Effector memory CD8-positive, alpha-beta T cell (primary cell): ENCODE data around the gene EGFLAM.

Experiments used
- ATAC-seq: fragments of 150-1000 bp; cut with Tn5 transposase; replicated peaks from 2 replicates; pipeline ENCODE4 v1.10.0; 2021; ENCODE audit warnings: mild to moderate bottlenecking, moderate library complexity
- DNase-seq, 3 experiments: peaks; one replicate each; pipeline ENCODE4 v3.0.0; 2021
- H3K27ac Mint-ChIP-seq, 2 donors: one replicate each; pipeline ENCODE4 v1.8.0; 2022; ENCODE audit warnings: mild to moderate bottlenecking in 2 of 2, mixed read lengths in 2 of 2, moderate library complexity in 2 of 2
- H3K27me3 Mint-ChIP-seq, 2 donors: one replicate each; pipeline ENCODE4 v1.8.0; 2022; ENCODE audit warnings: mixed read lengths in 2 of 2
- H3K36me3 Mint-ChIP-seq: one replicate; pipeline ENCODE4 v1.8.0; 2022; ENCODE audit warnings: mild to moderate bottlenecking, moderate library complexity, mixed read lengths; ENCODE audit not compliant: insufficient read depth
- H3K4me1 Mint-ChIP-seq, 2 donors: one replicate each; pipeline ENCODE4 v1.8.0; 2022; ENCODE audit warnings: low read depth in 2 of 2, mixed read lengths in 2 of 2
- H3K4me3 Mint-ChIP-seq, 2 donors: one replicate each; pipeline ENCODE4 v1.8.0; 2022; ENCODE audit warnings: mild to moderate bottlenecking in 2 of 2, mixed read lengths in 2 of 2, moderate library complexity in 2 of 2
- H3K9me3 Mint-ChIP-seq, 2 donors: one replicate each; pipeline ENCODE4 v1.8.0; 2022; ENCODE audit warnings: mixed read lengths in 2 of 2

EGFLAM gene

DNA sequence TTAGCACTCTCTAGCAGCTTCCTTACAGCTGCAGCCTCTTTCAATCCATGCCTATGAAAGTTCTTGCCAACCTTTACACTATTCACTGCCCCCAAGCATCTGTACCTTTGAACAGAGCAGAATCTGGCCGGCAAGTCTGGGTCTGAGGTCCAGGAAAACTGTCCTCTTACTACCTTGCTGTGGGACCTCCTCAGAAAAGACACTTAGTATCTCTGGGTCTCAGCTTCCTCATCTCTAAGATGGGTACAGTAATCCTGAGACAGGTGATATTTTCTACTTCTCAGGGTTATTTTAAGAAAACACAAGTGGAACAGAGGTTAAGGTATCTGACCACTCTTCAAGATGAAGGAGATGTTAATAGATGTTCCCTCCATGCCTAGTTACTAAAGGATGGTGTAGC is 120.2 kb downstream of the EGFLAM start:
- Mint-ChIP-seq H3K36me3 (no peaks in the 10 kb centered on the region), H3K9me3 (no peaks in the 10 kb centered on the region), H3K4me1 (no peaks in the 10 kb centered on the region), H3K27me3 (peaks cover 66 to 82% of the 10 kb centered on the region in 2 donors), H3K27ac (no peak overlapping the region), H3K4me3 (no peak overlapping the region)
- ATAC-seq (no peak), DNase-seq (no peak)

DNA sequence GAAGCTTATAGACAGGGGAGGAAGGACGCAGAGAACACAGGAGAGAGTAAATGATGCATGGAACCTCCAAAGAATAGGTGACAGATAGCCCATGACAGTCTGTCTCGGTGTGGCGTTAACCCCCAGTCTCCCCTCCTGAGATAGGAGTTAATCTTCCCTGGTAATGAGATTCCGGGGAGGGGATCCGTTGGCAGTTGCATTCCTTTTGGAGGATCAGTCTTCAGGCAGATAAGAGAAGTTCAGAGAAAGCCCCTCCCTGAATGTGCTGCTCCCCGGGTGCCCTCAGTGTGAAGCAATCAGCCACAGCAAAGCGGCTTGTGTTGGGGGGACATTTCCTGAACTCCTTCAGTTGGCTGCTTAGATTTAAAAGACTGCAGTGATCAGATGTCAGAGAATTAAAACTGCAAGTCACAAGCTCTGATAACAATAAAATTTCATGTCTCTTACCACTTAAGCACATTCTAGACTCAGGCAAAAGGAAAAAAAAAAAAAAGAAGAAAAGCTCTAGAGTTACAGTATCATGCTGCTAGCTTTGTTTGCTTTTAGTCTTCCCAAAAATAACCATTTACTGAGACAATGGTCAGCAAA is 121.1 kb downstream of the EGFLAM start:
- peaks cover 58 to 74% of the 10 kb centered on the region in 2 donors for H3K27me3 Mint-ChIP-seq

DNA sequence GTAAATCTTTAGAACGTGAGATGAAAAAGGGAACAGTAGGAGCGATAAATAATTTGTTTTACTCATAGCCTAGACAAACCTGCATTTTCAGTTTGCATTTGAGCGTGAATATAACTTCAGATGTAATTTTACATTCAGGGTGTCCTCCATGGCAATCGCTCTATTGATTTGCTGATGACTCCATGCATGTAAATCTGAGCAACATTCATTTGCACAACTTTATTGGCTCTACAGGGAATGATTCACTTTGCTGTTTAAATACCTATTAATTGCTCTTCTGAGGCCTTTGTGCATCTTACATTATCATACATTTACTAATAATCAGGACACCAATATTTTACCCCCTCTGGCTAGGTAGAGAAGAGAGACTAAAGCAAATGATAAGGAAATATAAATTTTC is 122.2 kb downstream of the EGFLAM start:
- Mint-ChIP-seq H3K4me1 (no peaks in the 10 kb centered on the region), H3K9me3 (no peaks in the 10 kb centered on the region), H3K36me3 (no peaks in the 10 kb centered on the region), H3K27me3 (peaks cover 49 to 63% of the 10 kb centered on the region in 2 donors), H3K27ac (no peak overlapping the region), H3K4me3 (no peak overlapping the region)
- ATAC-seq (no peak), DNase-seq (no peak)

More for the DNA sequence above, 121.1 kb downstream of the EGFLAM start:
- DNase-seq (no peak), ATAC-seq (no peak)
- Mint-ChIP-seq H3K27ac (no peak overlapping the region), H3K4me1 (no peaks in the 10 kb centered on the region), H3K9me3 (no peaks in the 10 kb centered on the region), H3K4me3 (no peak overlapping the region), H3K36me3 (no peaks in the 10 kb centered on the region)

DNA sequence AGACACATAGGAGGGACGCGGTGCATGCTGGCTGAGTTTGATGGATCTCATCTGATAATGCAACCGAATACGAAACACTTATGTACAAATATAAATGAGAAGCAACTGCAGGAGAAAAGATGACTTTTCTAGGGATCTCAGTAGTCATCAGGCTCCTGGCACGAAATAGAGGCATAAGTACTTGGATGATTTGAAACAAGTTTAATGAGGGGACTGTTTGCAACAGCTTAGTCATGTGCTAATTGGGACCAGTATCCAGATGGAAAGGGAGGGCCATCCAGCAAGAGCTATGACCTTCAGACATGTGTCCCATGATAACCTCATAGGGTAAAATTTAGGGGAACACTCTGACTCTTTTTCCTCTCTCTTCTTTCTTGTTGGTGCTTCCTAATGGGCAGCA is 123.0 kb downstream of the EGFLAM start:
- Mint-ChIP-seq H3K27me3 (peaks cover 46 to 54% of the 10 kb centered on the region in 2 donors), H3K27ac (no peak overlapping the region), H3K4me3 (no peak overlapping the region), H3K4me1 (no peaks in the 10 kb centered on the region), H3K36me3 (no peaks in the 10 kb centered on the region), H3K9me3 (no peaks in the 10 kb centered on the region)
- DNase-seq (no peak), ATAC-seq (no peak)

DNA sequence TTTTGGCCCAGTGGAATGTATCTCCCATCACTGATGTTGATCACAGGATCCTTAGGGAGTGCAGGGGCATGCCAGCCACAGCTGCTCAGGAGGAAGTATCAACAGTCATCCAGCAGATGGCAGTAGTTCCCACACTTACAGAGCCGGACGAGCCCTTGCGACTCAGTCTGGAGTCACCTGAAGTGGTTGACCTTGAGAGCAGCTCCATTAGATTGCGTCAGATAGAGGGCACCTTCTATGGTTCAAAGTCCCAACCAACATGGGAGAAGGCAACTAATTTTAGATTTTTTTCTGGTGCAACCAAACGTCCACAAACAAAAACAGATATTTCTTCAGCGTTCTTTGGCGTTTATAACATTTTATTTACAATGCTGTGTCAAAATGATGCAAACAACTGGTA is 124.5 kb downstream of the EGFLAM start:
- H3K27me3 Mint-ChIP-seq = peaks cover 46 to 51% of the 10 kb centered on the region in 2 donors
- H3K27ac Mint-ChIP-seq = no peak overlapping the region
- no peak overlapping the region for H3K4me3 Mint-ChIP-seq
- ATAC-seq (peak; percentile 46), DNase-seq (peak; percentile 16 to 19 (median 17))
- H3K36me3 Mint-ChIP-seq = no peaks in the 10 kb centered on the region
- H3K4me1 Mint-ChIP-seq = no peaks in the 10 kb centered on the region
- no peaks in the 10 kb centered on the region for H3K9me3 Mint-ChIP-seq

DNA sequence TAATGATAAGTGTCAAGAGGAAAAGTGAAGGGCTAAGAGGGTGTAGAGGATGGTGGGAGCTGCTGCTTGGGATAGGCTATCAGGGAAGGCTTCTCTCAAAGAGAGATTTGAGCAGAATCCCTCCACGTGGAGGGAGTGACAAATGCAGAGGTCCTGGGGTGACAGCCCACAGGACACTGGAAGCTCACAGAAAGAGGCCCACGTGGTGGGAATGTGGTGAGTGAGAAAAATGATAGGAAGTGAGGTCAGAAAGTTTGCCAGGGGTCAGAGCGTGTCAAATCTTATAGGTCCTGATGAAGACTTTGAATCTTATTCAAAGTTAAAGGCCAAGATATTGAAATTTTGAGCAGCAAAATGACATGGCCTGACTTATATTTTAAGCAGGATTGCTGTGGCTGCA is 125.3 kb downstream of the EGFLAM start:
- Mint-ChIP-seq H3K4me3 (no peak overlapping the region), H3K4me1 (no peaks in the 10 kb centered on the region), H3K9me3 (no peaks in the 10 kb centered on the region), H3K27me3 (peaks cover 38 to 43% of the 10 kb centered on the region in 2 donors), H3K27ac (no peak overlapping the region), H3K36me3 (no peaks in the 10 kb centered on the region)
- DNase-seq = no peak
- ATAC-seq = no peak

DNA sequence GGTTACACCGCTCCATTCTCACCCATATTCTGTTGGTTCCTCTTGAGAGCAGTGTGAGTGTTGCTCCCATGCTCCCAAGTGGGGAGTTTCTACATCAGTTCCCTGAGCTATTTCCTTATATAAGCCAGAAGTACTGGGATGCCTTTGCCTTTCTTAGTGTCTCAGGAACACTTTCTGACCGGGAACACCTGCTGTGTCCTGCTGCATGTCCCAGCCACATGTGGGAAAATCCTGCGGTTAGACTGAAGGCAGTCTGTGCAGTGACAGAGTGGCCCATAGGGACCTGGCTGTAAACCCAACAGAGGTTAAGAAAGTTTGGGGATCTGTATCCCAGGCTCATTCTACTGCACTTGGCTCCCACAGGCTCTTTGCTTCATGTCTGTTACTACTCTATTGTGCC is 126.0 kb downstream of the EGFLAM start:
- ATAC-seq = no peak
- Mint-ChIP-seq H3K27me3 (peaks cover 31 to 36% of the 10 kb centered on the region in 2 donors), H3K9me3 (no peaks in the 10 kb centered on the region), H3K27ac (no peak overlapping the region), H3K4me3 (no peak overlapping the region), H3K36me3 (no peaks in the 10 kb centered on the region), H3K4me1 (no peaks in the 10 kb centered on the region)
- no peak for DNase-seq

DNA sequence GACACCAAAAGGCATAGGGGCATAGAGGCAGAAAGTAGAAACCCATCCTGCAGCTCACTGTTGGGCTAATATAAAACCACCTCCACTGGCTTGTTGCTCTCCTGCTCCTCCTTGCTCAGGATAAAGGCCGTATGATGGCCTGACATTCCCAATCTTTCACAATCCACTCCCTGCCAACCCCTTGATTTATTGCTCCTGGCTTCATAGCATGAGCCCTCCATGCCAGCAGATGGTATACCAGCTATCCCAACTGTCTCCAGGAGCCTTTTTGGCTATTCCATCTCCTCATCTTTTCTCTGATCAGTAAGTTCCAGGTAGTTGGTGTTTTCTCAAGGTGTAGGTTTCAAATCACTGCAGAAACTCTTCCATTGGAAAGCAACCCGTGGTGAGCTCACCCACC is 128.8 kb downstream of the EGFLAM start:
- Mint-ChIP-seq H3K36me3 (no peaks in the 10 kb centered on the region), H3K9me3 (no peaks in the 10 kb centered on the region), H3K27ac (no peak overlapping the region), H3K4me1 (no peaks in the 10 kb centered on the region), H3K4me3 (no peak overlapping the region), H3K27me3 (peaks cover 16 to 18% of the 10 kb centered on the region in 2 donors)
- no peak for ATAC-seq
- DNase-seq = no peak

DNA sequence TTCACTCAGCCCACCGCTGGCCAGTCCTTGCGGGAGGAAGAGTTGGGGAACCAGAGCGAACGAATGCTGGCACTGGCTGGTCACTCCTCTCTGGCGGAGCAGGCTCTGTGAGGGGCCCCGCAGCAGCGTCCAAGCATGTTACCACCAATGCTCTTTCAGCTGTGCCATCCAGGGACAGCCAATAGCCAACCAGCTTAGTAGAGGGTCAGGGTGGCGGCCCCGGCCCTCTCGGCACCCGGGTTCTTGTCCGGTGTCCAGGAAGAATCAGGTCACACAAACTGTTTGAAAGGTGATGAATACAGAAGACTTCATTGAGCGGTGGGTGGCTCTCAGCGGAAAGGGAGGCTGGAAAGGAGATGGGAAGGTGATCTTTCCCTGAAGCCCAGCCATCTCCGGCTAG is 135.3 kb downstream of the EGFLAM start:
- no peaks in the 10 kb centered on the region for H3K4me1 Mint-ChIP-seq
- ATAC-seq = no peak
- peaks cover 29 to 45% of the 10 kb centered on the region in 2 donors for H3K27me3 Mint-ChIP-seq
- no peaks in the 10 kb centered on the region for H3K36me3 Mint-ChIP-seq
- H3K9me3 Mint-ChIP-seq = no peaks in the 10 kb centered on the region
- no peak overlapping the region for H3K27ac Mint-ChIP-seq
- H3K4me3 Mint-ChIP-seq = no peak overlapping the region
- no peak for DNase-seq

DNA sequence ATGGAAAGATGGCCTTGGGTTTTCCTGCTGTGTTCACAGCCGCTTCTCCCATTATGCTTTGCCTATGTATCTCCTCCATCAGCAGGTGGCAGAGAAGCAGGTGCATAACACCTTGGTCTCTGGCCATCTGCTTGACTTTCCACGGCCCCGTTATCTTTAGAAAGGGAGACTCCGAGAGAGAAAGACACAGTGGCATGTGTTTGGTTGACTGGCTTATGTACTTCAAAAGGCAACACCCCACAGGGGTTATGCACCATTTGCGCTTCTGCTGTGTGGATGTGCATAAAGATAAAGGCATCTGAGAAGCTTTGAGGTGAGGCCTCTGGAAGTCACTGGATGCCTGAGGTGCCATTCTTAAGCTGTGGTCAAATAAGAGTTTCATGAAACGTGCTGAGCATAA is 138.4 kb downstream of the EGFLAM start:
- no peaks in the 10 kb centered on the region for H3K4me1 Mint-ChIP-seq
- H3K27ac Mint-ChIP-seq = no peak overlapping the region
- H3K9me3 Mint-ChIP-seq = no peaks in the 10 kb centered on the region
- H3K4me3 Mint-ChIP-seq = no peak overlapping the region
- ATAC-seq (no peak), DNase-seq (no peak)
- H3K27me3 Mint-ChIP-seq = peaks cover 56 to 76% of the 10 kb centered on the region in 2 donors
- no peaks in the 10 kb centered on the region for H3K36me3 Mint-ChIP-seq

DNA sequence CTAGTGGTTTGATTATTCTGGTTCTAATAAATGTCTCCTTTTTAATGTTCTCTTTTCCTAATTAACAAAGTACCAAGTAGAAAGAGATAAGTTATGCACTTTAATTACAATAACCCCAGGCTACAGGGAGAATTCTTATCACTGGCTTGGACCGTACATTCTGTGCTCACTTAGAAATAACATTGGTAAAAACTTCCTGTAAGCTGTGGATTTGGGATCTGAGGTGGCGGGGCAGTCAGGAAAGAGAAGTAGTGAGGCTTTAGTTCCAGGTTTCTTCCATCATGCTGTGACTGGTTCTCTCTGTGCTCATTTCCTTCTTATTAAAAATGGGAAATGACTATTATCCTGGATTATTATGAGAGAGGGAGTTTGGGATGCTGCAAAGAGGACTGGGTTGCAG is 142.0 kb downstream of the EGFLAM start:
- H3K36me3 Mint-ChIP-seq = no peaks in the 10 kb centered on the region
- no peak for ATAC-seq
- no peaks in the 10 kb centered on the region for H3K4me1 Mint-ChIP-seq
- peaks cover 54 to 73% of the 10 kb centered on the region in 2 donors for H3K27me3 Mint-ChIP-seq
- H3K27ac Mint-ChIP-seq = no peak overlapping the region
- DNase-seq = no peak
- no peaks in the 10 kb centered on the region for H3K9me3 Mint-ChIP-seq
- no peak overlapping the region for H3K4me3 Mint-ChIP-seq

DNA sequence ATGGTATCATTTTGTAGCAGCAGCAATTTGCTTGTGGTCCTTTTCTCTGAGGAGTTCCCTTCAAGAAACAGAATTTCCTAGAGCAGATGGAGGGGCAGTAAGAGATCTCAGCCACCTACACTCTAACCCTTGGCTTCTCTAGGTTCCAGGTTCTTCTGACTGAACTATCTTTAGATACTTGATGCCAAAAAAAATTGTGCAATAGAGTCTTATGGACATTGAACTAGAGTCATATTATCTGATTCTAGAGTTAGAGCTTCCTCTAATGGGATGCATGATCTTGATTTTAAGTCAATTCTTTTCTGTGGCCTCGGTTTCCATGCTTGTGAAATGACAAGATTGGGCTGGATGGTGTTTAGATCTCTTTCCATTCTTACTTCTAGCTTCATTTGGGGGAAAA is 142.8 kb downstream of the EGFLAM start:
- no peaks in the 10 kb centered on the region for H3K36me3 Mint-ChIP-seq
- H3K9me3 Mint-ChIP-seq = no peaks in the 10 kb centered on the region
- no peaks in the 10 kb centered on the region for H3K4me1 Mint-ChIP-seq
- DNase-seq (no peak), ATAC-seq (no peak)
- H3K27me3 Mint-ChIP-seq = peaks cover 52 to 72% of the 10 kb centered on the region in 2 donors
- no peak overlapping the region for H3K27ac Mint-ChIP-seq
- H3K4me3 Mint-ChIP-seq = no peak overlapping the region

DNA sequence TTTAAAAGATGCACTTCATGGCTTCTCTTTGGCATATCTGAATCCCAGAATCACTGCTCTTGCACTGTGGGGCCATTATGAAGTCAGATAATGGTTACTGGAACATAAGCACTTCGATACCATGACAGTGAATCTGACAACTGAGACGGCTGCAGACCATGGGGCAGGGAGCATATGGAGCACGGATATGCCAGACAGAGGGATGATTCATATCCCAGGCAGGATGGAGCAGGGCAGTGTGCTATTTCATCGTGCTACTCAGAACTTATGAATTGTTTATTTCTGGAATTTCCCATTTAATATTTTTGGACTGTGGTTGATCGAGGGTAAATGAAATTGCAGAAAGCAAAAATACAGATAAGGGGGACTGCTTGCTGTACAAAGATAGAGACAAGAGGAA is 145.0 kb downstream of the EGFLAM start:
- DNase-seq (no peak), ATAC-seq (no peak)
- Mint-ChIP-seq H3K36me3 (no peaks in the 10 kb centered on the region), H3K27ac (no peak overlapping the region), H3K4me3 (no peak overlapping the region), H3K9me3 (no peaks in the 10 kb centered on the region), H3K4me1 (no peaks in the 10 kb centered on the region), H3K27me3 (peaks cover 58 to 80% of the 10 kb centered on the region in 2 donors)

DNA sequence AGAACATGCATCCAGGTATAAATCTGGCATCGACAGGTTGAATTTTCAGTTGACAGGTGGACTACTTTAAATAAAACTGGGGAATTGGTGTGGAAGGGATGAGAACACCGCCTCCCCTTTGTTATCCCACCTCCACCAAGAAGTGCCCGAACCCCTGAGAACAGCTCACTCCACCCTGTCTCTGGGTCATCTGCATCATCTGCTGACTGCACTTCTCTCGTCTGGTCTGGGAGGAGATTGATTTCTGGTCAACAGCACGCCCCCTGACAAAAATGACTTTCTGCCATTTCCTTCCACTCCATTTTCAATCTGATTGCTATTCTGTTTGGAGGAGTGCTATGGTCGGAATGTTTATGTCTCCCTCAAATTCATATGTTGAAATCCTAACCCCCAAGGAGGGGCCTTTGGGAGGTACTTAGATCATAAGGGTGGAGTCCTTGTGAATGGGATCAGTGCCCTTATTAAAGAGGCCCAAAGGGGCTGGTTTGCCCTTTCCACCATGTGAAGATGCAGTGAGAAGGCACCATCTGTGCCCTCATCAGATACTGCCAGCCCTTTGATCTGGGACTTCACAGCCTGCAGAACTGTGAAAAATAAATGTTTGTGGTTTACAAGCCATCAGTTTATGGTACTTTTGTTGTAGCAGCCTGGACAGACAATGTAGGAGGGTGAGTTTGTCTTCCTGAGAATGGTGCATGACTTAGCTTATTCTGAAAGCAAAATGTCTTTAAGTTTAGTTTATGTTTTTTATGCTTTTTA is 145.7 kb downstream of the EGFLAM start:
- no peak for ATAC-seq
- H3K36me3 Mint-ChIP-seq = no peaks in the 10 kb centered on the region
- H3K4me3 Mint-ChIP-seq = no peak overlapping the region
- peaks cover 57 to 78% of the 10 kb centered on the region in 2 donors for H3K27me3 Mint-ChIP-seq
- DNase-seq = no peak
- no peaks in the 10 kb centered on the region for H3K4me1 Mint-ChIP-seq
- no peak overlapping the region for H3K27ac Mint-ChIP-seq
- no peaks in the 10 kb centered on the region for H3K9me3 Mint-ChIP-seq
